NCI-H1930 (cell line): ENCODE measurements around the gene APOF.
"Not testable (repeated sequence)": the region's sequence is repeated elsewhere in the genome, so short reads cannot be mapped to it uniquely, and the experiment has no call there.

ENCODE experiments used
- DNase-seq, 2 experiments: peaks; one replicate each; lab custom pipeline; 2025; lab: John Stamatoyannopoulos, UW

Gene APOF

DNA sequence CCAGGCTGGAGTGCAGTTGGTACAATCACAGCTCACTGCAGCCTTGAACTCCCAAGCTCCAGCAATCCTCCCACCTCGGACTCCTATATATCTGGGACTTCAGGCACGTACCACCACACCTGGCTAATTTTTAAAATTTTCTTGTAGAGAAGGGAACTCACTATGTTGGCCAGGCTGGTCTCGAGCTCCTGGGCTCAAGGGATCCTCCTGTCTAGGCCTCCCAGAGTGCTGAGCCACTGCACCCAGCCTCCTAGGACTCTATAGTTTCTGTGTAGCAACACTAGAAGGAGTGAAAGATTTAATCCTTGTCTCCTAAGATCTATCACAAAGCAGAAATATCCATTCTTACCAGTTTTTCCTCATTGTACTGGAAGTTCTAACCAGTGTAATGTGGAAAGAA is 4.3 kb upstream of the APOF start:
- DNase-seq, result no peak

DNA sequence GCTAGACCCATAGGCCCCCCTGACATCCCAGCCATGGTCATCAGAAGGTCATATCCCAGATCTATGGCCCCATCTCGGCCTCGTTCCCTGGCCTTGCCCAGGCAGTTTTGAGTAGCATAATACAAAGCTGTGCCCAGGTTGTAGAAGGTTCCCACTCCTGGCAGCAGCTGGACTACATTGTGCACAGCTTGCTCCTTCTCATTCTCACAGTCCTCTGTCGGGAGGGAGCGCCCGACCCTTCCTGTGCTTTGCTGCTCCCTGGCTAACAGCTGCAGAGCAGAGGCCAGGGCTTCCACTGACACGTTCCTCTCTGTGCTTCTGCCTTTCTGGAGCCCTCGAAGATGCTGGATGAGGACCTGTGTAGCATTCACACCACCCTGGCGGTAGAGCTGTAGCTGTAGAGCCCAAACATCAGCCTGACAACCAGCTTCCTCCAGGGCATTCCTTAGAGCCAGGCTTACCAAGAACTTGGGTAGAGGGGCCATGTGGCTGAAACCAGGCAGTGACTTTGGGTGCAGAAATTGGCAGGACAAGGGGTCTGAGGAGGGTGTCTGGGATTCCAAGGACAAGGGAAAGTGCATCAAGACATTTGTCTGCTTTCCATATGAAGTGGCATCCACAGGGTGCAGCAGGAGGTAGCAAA is 1.0 kb downstream of the APOF start:
- no peak for DNase-seq

DNA sequence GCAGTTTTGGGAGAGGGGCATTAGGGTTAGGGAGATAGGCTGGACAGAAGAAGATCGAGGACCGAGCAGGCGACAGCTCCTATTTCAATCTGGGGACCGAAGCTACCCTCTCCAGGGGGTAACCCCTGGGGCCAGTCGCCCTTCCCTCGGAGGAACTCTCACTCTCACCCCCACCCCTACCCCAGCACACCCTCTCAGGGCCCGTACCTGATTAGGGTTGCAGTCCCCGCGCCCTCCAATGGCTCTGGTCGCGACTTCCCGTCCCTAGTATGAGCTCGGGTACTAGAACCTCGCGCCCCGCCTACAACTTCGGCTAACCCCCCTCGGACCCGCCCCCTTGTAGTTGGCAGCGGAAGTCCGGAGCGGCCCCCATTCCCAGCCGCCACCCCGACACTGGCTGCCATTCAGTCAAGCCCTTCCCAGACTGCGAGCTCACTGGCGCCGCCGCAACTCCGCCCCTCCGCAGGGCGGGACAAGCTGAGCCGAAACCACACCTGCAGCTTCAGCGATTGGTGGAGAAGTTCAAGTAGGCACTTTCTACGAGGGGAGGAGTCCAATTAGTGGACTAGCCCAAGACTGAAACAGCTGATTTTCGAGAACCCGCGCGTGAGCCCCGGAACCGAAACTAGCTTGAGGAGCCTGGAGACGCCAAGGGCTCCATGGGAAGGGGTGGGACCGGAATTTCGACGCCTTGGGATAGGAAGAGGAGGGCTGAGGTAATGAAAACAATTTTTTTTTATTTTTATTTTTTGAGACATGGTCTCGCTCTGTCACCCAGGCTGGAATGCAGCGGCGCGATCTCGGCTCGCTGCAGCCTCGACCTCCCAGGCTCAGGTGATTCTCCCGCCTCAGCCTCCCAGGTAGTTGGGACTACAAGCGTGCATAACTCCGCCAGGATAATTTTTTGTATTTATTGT is 2.5 kb downstream of the APOF start, which contains the start of gene STAT2:
Gene STAT2, minus strand, starts transcription at position 257 of the 917 bp plus-strand sequence. CDS start 3,536 bp downstream, outside the sequence.
- peak; percentile 95 for DNase-seq

DNA sequence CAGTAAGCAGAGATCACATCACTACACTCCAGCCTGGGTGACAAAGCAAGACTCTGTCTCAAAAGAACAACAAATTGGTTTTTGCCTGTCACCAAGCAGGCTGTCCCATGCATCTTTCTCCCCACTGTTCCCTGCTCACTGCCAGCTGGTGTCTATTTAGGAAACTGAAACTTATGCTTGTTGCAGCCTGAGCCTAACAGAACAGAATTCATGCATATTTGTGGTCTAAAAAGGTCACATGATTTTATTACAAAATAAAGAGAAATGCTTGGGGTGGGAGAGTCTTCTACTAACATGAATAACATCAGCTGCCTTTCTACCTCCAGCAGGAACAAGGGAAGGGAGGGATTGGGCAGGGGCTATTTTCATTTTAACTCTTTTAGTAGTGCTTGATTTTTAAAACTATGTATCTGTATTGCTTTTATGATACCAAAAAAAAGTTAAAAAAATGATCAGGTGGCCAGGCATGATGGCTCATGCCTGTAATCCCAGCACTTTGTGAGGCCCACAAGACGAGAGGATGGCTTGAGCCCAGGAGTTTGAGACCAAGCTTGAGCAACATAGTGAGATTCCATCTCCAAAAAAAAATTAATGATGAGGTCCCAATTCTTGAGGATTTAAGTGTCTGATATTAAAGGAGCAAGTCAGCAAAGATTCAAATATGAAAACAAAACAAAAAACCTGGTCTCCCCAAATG is 3.7 kb downstream of the APOF start:
- DNase-seq, result no peak

DNA sequence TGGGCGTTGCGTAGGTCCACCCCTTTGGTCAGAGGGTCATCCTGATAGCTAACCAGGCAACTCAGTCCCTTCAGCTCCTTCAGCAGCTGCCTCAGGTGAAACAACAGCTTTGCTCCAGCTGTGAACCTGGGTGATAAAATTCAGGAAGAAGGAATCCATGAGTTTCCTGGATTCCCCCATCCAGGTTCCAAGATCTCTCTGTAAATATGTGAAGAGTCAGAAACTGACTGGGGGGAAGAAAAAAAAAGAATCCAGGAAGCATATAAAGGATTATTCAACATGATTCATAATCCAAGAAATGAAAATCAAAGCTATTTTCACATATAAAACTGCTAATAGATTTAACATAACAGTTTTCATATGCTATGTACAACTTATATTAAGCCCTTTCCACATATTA is 11.3 kb downstream of the APOF start:
- no peak for DNase-seq

DNA sequence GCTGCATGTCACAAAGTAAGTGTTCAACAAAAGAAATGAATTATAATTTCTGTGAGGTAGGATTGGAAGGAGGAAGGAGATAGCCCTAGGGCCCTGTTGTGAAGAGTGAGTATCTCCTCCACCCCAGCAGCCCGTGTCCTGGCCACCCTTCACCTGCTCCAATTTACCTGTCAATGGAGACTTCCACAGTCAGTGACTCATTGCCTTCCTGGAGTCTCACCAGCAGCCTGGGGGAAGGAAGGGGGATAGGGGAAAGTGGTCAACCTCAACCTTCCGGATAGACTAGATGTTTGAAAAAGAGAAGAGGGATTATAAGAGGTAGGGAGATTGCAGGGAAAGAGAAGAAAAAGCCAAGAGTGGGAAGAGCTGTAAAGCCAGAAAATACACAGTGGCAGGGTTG is 12.0 kb downstream of the APOF start:
- DNase-seq, result no peak

DNA sequence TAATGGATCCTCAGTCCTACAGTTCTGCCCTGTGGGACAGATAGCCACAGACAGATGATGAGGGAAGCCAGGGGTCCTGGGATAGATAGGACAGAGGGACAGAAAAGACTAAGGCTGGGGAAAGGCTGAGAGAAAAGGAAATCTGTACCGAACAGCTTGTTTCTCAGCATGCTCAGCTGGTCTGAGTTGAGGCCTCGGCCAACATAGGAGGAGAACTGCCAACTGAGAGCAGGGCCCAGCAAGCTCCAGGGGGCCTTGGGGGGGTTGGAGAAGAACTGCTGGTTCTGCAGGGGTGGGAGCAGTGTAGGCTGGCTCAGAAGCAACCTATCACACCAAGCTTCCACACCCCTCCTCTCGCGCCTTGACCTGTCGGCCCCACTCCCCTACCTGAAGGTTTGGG is 13.9 kb downstream of the APOF start:
- DNase-seq, result no peak

DNA sequence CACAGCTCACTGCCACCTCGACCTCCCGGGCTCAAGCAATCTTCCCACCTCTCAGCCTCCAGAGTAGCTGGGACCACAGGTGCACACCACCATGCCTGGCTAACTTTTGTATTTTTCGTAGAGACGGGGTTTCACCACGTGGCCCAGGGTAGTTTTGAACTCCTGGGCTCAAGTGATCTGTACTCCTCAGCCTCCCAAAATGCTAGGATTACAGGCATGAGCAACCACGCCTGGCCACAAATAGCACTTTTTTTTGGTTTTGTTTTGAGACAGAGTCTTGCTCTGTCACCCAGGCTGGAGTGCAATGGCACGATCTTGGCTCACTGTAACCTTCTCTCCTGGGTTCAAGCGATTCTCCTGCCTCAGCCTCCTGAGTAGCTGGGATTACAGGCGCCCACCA is 15.4 kb downstream of the APOF start:
- not testable (repeated sequence) for DNase-seq

DNA sequence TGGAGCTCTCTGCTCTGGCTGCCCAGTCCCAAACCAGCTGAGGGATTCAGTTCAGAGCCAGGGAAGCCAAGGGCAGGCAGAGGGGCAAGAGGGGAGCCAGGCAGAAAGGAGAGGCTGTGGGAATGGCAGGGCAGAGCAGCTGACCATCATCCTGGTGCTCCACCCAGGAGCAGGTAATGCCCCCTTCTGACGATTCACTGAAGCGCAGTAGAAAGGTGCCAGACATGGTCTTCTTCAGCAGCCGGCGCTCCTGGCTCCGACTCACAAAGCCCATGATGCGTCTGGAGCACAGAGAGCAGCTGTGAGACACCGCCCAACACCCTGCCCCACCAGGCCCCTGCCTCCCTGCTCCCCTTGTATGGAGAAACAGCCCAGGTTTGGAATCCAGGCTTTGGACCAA is 16.0 kb downstream of the APOF start:
- DNase-seq, result no peak

DNA sequence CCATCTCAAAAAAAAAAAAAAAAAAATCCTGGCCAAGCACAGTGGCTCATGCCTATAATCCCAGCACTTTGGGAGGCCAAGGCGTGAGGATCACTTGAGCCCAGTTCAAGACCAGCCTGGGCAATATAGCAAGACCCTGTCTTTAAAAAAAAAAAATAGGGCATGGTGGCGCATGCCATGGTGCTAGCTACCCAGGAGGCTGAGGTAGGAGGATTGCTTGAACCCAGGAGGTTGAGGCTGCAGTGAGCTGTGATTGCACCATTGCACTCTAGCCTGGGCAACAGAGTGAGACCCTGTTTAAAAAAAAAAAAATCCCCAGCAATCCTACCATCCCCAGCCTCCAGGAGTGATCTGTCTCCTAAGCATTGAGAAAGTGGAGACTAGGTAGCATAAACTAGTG is 20.4 kb downstream of the APOF start:
- not testable (repeated sequence) for DNase-seq

DNA sequence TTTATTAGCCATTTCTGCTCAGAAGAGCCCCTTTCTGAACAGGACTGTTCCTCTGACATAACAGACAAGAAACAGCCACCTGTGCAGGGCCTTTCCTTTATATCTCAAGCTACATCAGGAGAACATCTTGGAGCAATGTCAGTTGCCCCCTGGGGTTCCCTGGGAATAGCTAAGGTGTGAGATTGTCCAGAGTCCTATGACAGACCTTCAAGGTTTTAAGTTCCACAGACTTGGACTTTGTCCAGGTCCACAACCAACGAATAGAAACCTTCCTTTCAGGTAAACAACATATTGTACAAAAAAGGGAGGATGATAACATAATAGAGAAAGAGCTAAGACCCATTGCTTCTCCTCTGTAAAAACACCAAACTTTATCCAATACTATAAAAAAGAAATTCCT is 21.0 kb downstream of the APOF start:
- no peak for DNase-seq

DNA sequence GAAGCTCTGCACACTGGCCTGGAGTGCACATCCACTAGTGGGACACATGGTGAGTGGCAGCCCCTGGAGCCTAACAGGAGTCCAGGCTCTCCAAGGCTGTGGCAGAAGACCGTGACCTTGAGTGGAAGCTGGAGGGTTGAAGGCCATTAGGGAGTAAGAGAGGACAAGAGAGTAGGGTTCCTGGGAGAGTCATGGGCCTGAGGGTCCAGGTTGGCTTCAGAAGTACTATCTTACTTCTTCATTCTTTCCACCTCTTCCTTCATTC is 23.6 kb downstream of the APOF start:
- no peak for DNase-seq

DNA sequence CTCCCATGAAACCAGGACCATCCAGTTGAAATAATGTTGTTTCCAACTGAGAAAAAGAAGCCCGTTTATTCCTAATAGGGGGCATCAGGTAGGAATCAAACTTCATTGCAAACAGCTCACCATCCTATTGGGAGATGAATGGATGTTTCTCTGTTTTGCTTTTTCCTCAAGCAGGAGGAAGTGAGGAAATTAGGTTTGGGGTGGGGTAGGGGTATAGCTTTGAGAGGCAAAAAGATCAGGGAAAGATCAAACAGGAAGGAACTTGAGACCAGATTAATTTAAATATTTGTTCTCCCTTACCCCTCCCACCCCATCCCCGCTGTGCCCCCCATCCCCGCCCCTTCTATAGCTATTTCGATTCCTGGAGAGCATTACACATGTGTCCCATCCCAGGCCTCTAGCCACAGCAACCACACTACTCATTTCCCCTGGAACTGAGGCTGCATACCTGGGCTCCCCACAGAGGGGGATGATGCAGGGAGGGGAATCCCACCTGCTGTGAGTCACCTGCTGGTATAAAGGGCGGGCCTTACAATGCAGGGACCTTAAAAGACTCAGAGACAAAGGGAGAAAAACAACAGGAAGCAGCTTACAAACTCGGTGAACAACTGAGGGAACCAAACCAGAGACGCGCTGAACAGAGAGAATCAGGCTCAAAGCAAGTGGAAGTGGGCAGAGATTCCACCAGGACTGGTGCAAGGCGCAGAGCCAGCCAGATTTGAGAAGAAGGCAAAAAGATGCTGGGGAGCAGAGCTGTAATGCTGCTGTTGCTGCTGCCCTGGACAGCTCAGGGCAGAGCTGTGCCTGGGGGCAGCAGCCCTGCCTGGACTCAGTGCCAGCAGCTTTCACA is 24.1 kb downstream of the APOF start, which contains the start of gene IL23A:
Gene IL23A, plus strand, starts transcription at position 577 of the 850 bp plus-strand sequence. Its CDS starts 161 bp downstream, at position 738.
- no peak for DNase-seq

DNA sequence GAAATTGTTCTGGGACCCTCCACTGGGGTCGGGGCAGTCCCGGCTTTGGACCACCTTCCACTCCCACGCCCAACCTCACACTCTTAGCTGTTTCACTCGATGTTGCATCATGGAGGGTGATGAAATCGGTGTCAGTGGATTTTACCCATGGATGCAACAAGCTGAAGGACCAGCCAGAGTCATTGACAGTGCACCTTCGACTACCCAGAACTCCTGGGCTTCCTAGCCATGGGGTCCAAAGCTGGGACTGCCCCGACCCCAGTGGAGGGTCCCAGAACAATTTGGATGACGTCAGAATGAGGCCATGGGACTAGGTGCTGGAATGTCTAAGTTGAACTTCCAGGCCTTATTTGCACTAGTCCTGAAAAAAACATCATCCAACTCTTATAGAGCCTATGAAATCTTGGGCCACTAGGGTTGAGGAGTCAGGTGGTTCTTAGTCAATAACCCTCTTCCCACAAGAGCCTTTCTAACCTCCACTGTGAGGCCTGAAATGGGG is 24.9 kb downstream of the APOF start:
- DNase-seq, result no peak

DNA sequence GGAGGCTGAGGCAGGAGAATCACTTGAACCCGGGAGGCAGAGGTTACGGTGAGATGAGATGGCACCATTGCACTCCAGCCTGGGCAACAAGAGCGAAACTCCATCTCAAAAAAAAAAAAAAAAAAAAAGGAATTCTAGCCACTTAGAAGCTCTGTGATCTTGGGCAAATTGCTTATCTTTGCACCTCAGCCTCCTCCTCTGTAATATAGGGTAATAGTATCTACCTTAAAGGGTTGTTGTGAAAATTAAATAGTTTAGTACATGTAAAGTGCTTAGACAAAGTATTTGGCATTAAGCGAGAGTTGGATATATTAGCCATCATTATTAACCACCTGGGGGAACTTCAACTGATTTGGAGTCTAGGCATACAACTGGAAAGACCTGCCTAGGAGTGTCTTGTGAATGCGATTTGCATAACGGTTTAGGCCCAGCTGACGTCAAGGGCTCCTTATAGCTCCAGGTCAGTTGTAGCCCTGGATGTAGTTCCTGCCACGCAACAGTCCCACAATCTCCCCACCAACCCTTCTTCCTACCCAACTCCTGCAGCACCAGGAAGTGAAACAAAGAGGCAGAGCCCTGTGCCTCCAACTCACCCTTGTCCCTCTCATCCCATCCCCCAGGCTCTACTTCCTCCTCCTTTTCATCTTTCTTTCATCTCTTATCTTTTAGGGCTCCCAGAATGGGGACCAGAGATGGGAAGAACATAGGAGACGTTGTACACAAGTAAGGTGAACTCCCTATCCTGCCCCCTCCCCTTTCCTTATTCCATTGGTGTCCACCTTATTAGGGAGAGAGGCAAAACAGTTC is 26.1 kb downstream of the APOF start:
- DNase-seq, result no peak

DNA sequence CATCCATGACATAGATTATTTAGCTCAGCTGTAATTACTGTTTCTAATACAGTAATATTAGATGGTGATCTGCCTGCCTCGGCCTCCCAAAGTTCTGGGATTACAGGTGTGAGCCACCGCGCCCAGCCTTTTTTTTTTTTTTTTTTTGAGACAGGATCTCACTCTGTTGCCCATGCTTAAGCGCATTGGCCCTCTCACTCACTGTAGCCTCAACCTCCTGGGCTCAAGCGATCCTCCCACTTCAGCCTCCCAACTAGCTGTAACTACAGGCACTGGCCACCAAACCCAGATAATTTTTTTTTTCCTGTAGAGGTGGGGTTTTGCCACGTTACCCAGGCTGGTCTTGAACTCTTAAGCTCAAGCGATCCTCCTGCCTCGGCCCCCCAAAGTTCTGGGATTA is 27.1 kb downstream of the APOF start:
- DNase-seq, result not testable (repeated sequence)

DNA sequence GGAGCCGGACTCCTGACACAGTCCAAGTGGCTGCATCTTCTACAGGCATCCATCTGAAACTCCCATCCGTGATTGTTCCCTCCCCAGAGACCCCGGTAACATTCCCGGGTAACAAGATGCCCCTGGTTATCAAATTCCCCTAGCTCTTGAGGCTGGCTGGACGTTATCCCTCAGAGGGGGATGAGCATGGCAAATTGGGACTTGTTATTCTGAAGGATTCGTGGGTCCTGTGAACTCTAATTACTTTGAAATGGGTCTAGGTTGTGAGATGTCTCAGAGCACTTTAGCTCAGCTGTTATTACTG is 28.2 kb downstream of the APOF start:
- DNase-seq, result no peak

DNA sequence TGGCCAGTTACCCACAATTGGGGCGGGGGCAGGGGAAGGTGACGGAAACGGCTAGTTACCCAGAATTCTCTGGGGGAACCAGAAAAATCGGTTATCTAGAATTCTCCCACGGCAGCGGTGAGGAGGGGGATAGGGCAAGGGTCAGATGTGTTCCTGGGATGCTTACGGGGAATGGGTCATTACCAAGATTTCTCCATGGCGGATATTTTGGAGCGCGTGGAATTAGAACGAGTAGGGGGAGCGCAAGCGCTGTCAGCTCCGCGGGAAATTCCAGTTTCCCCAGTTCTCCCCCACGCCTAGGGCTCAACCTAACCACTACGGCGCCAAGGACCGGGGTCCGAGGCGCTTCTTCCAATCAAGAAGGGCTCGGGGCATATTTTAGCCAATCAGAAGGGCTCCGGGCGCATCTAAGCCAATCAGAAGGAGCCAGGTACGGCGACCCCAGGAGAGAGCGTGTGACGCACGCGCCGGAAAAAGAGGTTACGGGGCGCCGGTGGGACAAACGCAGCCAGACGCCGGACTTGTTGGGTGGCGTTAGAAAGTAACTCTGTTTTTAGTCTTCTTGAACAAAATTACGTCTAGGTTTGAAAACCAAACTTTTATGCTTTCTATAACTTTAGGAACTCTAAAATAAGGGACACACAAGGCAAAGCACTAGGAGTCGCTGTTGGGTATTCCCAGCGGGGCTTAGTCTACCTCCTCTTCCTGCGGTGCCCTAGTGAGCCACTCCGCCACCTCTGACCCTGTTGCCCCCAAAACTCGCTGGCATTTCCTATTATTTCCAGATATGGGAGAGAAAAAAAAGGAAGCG is 28.8 kb downstream of the APOF start, which contains the start of gene PAN2:
Gene PAN2, minus strand, starts transcription at position 322 of the 811 bp plus-strand sequence. CDS start 906 bp downstream, outside the sequence.
- peak; percentile 94 to 95 for DNase-seq

DNA sequence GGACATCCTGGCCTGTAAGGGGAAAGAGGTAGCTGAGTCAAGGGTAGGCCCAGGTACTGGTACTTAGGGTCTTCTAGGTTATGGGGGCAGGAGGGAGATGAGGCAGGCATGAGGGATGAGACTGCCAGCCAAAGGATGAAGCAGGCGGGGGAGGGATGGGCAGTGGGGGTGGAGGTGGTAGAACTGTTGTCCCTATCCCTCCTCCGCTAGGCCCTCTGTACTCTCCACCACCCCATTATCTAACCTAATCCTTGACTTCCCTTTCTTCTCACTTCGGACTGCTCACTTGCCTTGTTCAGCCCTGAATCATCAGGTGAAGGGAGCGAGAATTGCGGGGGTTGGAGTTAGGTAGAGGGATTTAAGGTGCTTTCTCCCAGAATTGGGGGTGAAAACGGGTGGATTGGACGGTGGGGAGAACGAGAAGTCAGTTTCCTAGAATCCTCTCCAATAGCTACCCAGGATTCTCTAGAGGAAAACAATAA is 29.4 kb downstream of the APOF start:
- no peak for DNase-seq
